Coronary artery (tissue), 2 donors: ENCODE measurements around the gene JSRP1.
A peak's percentile ranks its signal among the peaks of the same experiment; 100 is the strongest.

ENCODE experiments used
- DNase-seq: peaks from one replicate; pipeline ENCODE4 v3.0.0-alpha.2; 2017; ENCODE audit warnings: low spot score
- H3K27ac ChIP-seq, 2 donors: fragments of 200-600 bp; sonication (generic); one replicate each; pipeline ENCODE4 v1.5.1; 2016 to 2019
- H3K4me3 ChIP-seq: fragments of 200-600 bp; sonication (generic); 2 replicates; pipeline ENCODE4 v1.5.1; 2016; ENCODE audit warnings: mild to moderate bottlenecking, moderate library complexity
- TF ChIP-seq, protein P1 (sequence below): fragments of 200-600 bp; sonication (generic); IDR thresholded peaks from one replicate; pipeline ENCODE4 v1.5.1; 2019; ENCODE audit warnings: antibody characterized with exemption

JSRP1 gene

DNA sequence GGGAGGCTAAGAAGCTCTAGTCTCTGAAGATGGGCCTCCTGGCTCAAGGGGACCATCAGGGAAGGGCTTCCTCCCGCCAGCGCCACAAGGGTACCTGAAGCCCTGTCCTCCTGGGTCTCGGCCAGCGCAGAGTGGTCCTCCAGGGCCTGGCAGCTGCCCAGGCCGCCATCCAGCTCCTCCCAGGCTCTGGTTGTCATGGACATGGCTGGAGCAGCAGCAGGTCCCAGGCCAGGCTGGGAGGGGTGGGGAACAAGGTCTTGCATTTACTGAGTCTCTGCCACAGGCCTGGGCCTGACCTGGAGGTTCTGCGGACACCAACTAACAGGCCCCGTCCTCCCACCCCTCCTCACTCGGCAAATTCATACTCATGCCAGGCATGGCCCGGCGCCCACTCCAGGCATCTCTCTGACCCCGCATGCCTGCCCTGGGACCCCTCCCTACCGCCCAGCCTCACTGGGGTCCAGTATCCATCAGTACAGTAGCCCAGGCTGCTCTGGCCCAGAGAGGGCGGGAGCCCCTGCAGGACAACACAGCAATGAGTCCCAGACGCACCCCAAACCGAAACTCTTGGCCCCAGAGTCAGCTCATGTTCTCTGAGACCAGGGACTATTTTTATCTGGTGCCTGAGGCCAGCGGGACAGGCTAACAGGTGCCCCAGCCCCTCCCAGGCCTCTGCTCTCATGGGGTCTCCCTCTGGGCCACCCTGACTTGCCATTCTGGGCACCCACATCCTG, 938 bp downstream of the JSRP1 start:
- no peak overlapping the region for H3K4me3 ChIP-seq
- no peak overlapping the region for H3K27ac ChIP-seq

DNA sequence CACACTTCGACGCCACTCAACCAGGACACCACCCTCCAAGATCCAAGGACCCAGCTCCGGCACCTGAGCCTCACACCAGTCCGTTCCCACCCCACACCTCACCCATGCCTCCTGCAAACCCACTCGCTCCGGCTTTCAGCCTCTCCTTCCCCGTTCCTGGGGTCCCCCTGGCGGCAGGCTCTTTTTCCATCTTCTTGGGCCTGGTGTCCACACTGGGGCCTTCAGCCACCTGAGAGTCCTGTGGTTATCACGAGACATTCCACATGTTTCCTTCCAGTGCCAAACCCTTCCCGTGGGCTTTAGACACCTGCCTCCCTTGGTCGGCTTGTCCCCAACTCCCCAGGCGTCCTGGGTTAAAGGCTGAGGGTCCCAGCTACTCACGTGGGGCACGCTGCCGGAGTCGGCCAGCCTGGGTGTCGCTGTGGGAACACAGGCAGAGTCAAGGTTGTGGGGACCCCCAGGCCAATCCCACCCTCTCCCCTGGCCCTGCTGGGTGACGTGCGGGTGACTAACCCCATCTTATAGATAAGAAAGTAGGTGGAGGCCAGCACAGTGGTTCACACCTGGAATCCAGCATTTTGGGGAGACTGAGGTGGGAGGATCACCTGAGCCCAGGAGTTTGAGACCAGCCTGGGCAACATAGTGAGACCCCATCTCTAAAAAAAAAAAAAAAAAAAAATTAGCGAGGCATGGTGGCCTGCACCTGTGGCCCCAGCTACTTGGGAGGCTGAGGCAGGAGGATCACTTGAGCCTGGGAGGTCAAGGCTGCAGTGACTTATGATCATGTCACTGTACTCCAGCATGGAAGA, 1.9 kb downstream of the JSRP1 start:
- TF ChIP-seq, protein P1, sequence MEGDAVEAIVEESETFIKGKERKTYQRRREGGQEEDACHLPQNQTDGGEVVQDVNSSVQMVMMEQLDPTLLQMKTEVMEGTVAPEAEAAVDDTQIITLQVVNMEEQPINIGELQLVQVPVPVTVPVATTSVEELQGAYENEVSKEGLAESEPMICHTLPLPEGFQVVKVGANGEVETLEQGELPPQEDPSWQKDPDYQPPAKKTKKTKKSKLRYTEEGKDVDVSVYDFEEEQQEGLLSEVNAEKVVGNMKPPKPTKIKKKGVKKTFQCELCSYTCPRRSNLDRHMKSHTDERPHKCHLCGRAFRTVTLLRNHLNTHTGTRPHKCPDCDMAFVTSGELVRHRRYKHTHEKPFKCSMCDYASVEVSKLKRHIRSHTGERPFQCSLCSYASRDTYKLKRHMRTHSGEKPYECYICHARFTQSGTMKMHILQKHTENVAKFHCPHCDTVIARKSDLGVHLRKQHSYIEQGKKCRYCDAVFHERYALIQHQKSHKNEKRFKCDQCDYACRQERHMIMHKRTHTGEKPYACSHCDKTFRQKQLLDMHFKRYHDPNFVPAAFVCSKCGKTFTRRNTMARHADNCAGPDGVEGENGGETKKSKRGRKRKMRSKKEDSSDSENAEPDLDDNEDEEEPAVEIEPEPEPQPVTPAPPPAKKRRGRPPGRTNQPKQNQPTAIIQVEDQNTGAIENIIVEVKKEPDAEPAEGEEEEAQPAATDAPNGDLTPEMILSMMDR = no peak
- H3K27ac ChIP-seq = no peak overlapping the region
- no peak overlapping the region for H3K4me3 ChIP-seq
- no peak for DNase-seq

More for the DNA sequence above, 938 bp downstream of the JSRP1 start:
- TF ChIP-seq, protein P1 = no peak
- DNase-seq = no peak

DNA sequence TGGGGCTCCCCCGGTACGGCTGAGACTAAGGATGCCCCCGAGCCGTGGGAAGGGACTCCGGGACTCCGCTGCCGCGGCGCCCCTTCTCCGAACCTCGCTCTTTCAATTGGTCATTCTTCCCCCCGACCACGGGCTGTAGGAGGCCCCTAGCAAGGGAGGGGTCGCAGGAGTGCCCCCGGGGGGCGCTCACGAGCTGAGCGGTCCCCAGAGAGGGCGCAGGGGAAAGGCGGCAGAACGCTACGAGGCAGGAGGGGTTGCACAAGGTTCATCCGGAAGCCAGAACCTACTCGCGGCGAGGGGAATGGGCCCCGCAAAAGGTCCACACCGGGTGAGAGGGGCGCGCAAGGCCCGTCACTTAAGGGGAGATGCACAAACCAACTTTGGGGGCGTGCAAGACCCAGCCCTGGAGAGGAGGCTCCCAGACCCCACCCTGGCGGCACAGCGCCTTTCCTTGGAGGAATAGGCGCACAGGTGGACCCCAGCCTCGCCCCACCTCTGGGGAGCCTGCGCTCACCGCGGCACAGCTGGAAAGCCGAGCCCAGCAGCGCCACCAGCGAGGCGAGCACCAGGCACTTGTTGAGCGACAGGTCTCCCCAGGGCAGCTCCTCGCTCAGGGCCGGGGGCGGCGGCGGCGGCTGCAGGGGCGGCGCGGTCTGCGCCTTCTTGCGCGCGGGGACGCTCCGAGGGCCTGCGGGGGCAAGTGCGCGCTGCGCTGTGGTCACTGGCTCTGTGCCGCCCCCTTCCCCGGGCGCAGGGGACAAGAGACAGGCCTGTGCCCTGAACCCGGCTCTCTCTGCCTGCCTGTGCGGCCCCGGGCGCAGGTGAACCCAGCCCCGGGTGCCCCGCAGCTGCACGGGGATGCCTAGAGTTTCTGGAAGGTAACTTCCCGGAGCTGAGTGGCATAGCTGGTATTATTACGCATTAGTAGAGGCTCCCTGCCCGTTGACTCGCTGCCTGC, 2.8 kb downstream of the JSRP1 start:
- DNase-seq = no peak

DNA sequence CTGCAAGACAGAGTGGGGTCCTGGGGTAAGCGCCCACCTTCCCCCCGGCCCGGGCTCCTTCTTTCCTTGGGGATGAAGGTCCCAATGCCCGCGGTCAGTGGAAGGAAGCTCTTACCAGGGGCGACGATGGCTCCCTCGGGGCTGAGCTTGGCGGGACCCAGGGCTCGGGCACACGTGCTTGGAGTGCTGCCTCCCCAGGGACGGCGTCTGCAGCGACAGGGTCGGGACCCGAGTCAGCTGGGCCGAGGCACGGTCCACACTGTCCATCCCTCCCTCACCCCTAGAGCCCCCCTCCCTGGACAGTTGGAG, 3.5 kb downstream of the JSRP1 start:
- TF ChIP-seq, protein P1 = no peak
- no peak for DNase-seq
- Histone ChIP-seq H3K27ac (no peak overlapping the region), H3K4me3 (peak overlapping the region; percentile 57)

More for the DNA sequence above, 2.8 kb downstream of the JSRP1 start:
- Histone ChIP-seq H3K27ac (no peak overlapping the region), H3K4me3 (peak overlapping the region; percentile 57)
- TF ChIP-seq, protein P1 = no peak

DNA sequence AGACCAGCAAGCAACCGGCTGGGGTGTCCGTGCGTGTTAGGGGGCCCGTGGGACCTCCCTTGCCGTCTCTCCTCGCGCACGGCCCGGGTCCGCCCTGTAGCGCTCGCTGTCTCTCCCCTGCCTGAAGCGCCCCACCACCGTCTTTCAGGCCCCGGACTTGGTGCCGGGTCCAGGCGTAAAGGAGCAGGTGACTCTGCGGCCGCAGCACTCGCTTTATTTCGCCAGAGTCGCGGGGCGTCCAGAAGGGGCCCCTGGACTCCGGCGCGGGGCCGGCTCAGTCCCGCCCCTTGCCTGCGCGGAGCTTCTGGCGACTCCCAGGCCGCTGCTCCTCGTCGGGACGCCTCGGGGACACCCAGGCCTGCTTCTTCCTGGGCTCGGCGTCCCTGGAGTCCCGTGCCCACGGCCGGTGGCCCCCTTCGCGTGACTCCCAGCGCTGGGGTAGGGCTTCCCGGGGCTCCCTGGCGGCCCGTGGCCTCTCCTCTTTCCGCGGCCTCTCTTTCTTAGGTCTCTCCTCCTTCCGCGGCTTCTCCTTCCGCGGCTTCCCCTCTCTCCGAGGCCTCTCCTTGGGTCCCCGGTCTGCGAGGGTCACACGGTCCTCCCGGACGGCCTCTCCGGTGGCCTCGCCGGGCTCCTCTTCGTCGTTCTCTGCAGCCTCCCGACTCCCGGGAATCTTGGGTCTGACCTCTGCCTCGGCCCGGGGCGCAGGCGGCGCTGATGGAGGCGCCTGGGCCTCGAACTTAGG, 4.0 kb downstream of the JSRP1 start:
- no peak for DNase-seq
- TF ChIP-seq, protein P1 = no peak
- Histone ChIP-seq H3K4me3 (peak overlapping the region; percentile 45), H3K27ac (no peak overlapping the region)
